ENCODE data around the gene STX11. TPM values are rescaled to one million over a fixed set of nuclear protein-coding genes. Genes with fewer than 3 reads are reported as not detected.

STX11 gene
- total and polyA plus RNA-seq, 10 of the 15 experiments (the other 5 are each of a cell fraction or from before 2014, with no cell fraction given): 0.66 to 38.1 (median 19.8) TPM

DNA sequence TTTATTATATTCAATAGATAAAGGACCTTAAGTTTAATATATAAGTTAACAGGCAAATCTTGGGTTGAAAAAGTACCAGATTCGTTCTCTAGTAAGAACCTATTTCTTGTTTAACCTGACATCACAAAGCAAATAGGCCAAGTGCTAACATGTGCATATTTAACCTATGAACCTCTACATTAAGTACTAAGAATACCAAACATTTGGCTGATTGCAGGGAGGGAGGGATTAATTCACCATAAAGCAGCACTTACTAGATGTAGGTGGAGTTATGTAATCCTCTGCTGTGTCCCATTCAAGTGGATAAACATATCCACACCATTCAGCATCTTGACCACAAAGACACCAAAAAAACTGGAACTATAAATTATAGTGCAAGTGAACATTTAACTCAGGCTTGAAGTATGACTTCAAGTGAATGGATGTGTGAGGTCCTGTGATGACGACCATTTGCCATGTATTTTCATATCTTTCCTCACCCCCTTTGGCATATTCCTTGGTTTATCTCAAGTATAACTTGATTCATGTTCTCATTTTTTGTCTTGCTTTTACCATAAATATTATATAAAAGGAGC lies 10.2 kb downstream of the STX11 start (continued):
- TF ChIP-seq BRCA1 (IDR thresholded peaks at IDR 0.05; ENCODE audit: low read depth, low read length): no peak
- no peak for TF ChIP-seq TCF3 (IDR thresholded peaks at IDR 0.05; ENCODE audit: borderline replicate concordance, insufficient read depth, low read depth, low read length)
- TF ChIP-seq PML (IDR thresholded peaks at IDR 0.05; ENCODE audit: low read length): no peak
- no peak for TF ChIP-seq RCOR1 (conservative IDR thresholded peaks at IDR 0.05; ENCODE audit: low read depth, low read length)
- TF ChIP-seq IRF3 (IDR thresholded peaks at IDR 0.05): no peak
- TF ChIP-seq CEBPB (IDR thresholded peaks at IDR 0.05; ENCODE audit: borderline replicate concordance in 1 of 2, low read depth in 2 of 2, low read length in 2 of 2): no peak
- TF ChIP-seq JUND (IDR thresholded peaks at IDR 0.05; ENCODE audit: low read depth, low read length): no peak
- TF ChIP-seq MEF2A (IDR thresholded peaks at IDR 0.05; ENCODE audit: insufficient read depth, low read depth, low read length): no peak
- TF ChIP-seq, protein P1, sequence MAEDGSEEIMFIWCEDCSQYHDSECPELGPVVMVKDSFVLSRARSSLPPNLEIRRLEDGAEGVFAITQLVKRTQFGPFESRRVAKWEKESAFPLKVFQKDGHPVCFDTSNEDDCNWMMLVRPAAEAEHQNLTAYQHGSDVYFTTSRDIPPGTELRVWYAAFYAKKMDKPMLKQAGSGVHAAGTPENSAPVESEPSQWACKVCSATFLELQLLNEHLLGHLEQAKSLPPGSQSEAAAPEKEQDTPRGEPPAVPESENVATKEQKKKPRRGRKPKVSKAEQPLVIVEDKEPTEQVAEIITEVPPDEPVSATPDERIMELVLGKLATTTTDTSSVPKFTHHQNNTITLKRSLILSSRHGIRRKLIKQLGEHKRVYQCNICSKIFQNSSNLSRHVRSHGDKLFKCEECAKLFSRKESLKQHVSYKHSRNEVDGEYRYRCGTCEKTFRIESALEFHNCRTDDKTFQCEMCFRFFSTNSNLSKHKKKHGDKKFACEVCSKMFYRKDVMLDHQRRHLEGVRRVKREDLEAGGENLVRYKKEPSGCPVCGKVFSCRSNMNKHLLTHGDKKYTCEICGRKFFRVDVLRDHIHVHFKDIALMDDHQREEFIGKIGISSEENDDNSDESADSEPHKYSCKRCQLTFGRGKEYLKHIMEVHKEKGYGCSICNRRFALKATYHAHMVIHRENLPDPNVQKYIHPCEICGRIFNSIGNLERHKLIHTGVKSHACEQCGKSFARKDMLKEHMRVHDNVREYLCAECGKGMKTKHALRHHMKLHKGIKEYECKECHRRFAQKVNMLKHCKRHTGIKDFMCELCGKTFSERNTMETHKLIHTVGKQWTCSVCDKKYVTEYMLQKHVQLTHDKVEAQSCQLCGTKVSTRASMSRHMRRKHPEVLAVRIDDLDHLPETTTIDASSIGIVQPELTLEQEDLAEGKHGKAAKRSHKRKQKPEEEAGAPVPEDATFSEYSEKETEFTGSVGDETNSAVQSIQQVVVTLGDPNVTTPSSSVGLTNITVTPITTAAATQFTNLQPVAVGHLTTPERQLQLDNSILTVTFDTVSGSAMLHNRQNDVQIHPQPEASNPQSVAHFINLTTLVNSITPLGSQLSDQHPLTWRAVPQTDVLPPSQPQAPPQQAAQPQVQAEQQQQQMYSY (CRISPR knock-in tag; IDR thresholded peaks at IDR 0.05): no peak

Data from GM12878 (cell line).